Measurements from ENCODE around the gene VTI1A.
A peak's percentile ranks its signal among the peaks of the same experiment; 100 is the strongest.

DNA sequence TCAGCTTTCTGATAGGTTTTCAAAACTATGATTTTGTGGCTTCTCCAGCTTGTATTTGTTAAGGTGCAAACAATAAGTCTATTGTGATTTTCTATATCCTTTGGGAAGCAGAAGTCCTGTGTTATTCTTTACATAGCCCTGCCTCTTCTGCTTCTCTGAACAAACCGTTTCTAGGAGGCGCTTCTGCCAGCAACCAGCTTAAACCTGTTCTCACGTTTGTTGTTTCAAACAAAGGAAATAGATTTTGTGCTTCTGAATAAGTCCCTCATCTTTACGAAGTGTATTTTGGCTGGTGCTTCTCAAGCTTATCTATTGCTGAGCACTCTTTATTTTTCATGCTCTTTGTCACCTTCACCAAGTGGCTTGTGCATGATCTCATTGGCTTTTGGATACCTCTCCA lies 61.0 kb downstream of the VTI1A start:
- TF ChIP-seq, protein P1, sequence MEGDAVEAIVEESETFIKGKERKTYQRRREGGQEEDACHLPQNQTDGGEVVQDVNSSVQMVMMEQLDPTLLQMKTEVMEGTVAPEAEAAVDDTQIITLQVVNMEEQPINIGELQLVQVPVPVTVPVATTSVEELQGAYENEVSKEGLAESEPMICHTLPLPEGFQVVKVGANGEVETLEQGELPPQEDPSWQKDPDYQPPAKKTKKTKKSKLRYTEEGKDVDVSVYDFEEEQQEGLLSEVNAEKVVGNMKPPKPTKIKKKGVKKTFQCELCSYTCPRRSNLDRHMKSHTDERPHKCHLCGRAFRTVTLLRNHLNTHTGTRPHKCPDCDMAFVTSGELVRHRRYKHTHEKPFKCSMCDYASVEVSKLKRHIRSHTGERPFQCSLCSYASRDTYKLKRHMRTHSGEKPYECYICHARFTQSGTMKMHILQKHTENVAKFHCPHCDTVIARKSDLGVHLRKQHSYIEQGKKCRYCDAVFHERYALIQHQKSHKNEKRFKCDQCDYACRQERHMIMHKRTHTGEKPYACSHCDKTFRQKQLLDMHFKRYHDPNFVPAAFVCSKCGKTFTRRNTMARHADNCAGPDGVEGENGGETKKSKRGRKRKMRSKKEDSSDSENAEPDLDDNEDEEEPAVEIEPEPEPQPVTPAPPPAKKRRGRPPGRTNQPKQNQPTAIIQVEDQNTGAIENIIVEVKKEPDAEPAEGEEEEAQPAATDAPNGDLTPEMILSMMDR (IDR thresholded peaks at IDR 0.05), result no peak
- no peak for TF ChIP-seq POLR2A (IDR thresholded peaks at IDR 0.05)
- TF ChIP-seq POLR2AphosphoS5 (IDR thresholded peaks at IDR 0.05), result peak; percentile 66
